HUES64 (cell line): Measurements from ENCODE around the gene GNB5.

Experiments used
- H3K27ac ChIP-seq: 2 replicates; pipeline ENCODE4 v1.7.0; 2013; ENCODE audit warnings: low read depth, low read length, inconsistent platforms
- H3K27me3 ChIP-seq: 2 replicates; pipeline ENCODE4 v1.6.1; 2013; ENCODE audit warnings: mild to moderate bottlenecking, low read length; ENCODE audit not compliant: insufficient read depth
- H3K36me3 ChIP-seq: 2 replicates; pipeline ENCODE4 v1.6.1; 2013; ENCODE audit warnings: mild to moderate bottlenecking, low read length; ENCODE audit not compliant: insufficient read depth
- H3K4me1 ChIP-seq: 2 replicates; pipeline ENCODE4 v1.6.1; 2013; ENCODE audit warnings: mild to moderate bottlenecking, low read length, moderate library complexity; ENCODE audit not compliant: insufficient read depth
- H3K4me3 ChIP-seq: 2 replicates; pipeline ENCODE4 v1.5.1; 2013; ENCODE audit warnings: mild to moderate bottlenecking, low read length, moderate library complexity
- H3K9ac ChIP-seq: 2 replicates; pipeline ENCODE4 v1.6.1; 2013; ENCODE audit warnings: mild to moderate bottlenecking, low read depth, low read length
- H3K9me3 ChIP-seq: 2 replicates; pipeline ENCODE4 v1.6.1; 2013; ENCODE audit warnings: low read depth, low read length; ENCODE audit not compliant: insufficient read depth
- WGBS: fragments of 150-250, 120-280 bp; methylation state at CpG from one replicate; pipeline ENCODE4 v1.1.7; 2013; ENCODE audit warnings: missing lambda C conversion rate; 5-methylcytosine and 5-hydroxymethylcytosine counted together

GNB5 gene

GRCh38 chr15:52120488-52120887, 70.7 kb downstream of the GNB5 start:
- no peaks in the 10 kb centered on the region for H3K9me3 ChIP-seq
- no peaks in the 10 kb centered on the region for H3K27me3 ChIP-seq
- WGBS: 95% methylated on average over 2 of the region's 2 CpGs
- no peaks in the 10 kb centered on the region for H3K36me3 ChIP-seq
- no peak overlapping the region for H3K9ac ChIP-seq
- H3K27ac ChIP-seq: no peak overlapping the region
- H3K4me3 ChIP-seq: no peak overlapping the region
- no peaks in the 10 kb centered on the region for H3K4me1 ChIP-seq

- 55% methylated on average over 3 of the region's 3 CpGs for WGBS
- Histone ChIP-seq H3K9ac (no peak overlapping the region), H3K4me1 (no peaks in the 10 kb centered on the region), H3K27ac (no peak overlapping the region), H3K27me3 (peaks cover 3% of the 10 kb centered on the region; the same call in 1 of the 2 replicates), H3K4me3 (no peak overlapping the region), H3K36me3 (no peaks in the 10 kb centered on the region), H3K9me3 (no peaks in the 10 kb centered on the region)
Observed at GRCh38 chr15:52118969-52119749, 72.0 kb downstream of the GNB5 start.

GRCh38 chr15:52117549-52117948, 73.6 kb downstream of the GNB5 start:
- Histone ChIP-seq H3K4me3 (no peak overlapping the region), H3K27me3 (peaks cover 19% of the 10 kb centered on the region), H3K9ac (no peak overlapping the region), H3K27ac (no peak overlapping the region), H3K36me3 (no peaks in the 10 kb centered on the region), H3K4me1 (no peaks in the 10 kb centered on the region), H3K9me3 (no peaks in the 10 kb centered on the region)
- WGBS: 91% methylated on average over 9 of the region's 9 CpGs

GRCh38 chr15:52115598-52116427, 75.4 kb downstream of the GNB5 start:
- Histone ChIP-seq H3K9me3 (no peaks in the 10 kb centered on the region), H3K27me3 (peaks cover 36% of the 10 kb centered on the region), H3K36me3 (no peaks in the 10 kb centered on the region), H3K9ac (no peak overlapping the region), H3K4me1 (peaks cover 3% of the 10 kb centered on the region; the same call in 1 of the 2 replicates), H3K27ac (no peak overlapping the region), H3K4me3 (no peak overlapping the region)
- WGBS: 93% methylated on average over 6 of the region's 9 CpGs

GRCh38 chr15:52114261-52115055, 76.7 kb downstream of the GNB5 start:
- 88% methylated on average over 4 of the region's 5 CpGs for WGBS
- H3K27me3 ChIP-seq: peaks cover 42% of the 10 kb centered on the region
- no peak overlapping the region for H3K27ac ChIP-seq
- H3K4me1 ChIP-seq: peaks cover 3% of the 10 kb centered on the region; the same call in 1 of the 2 replicates
- no peak overlapping the region for H3K4me3 ChIP-seq
- no peak overlapping the region for H3K9ac ChIP-seq
- no peaks in the 10 kb centered on the region for H3K9me3 ChIP-seq
- H3K36me3 ChIP-seq: no peaks in the 10 kb centered on the region

- no peaks in the 10 kb centered on the region for H3K9me3 ChIP-seq
- H3K27me3 ChIP-seq: peaks cover 42% of the 10 kb centered on the region
- no peaks in the 10 kb centered on the region for H3K36me3 ChIP-seq
- peaks cover 3% of the 10 kb centered on the region; the same call in 1 of the 2 replicates for H3K4me1 ChIP-seq
- H3K9ac ChIP-seq: no peak overlapping the region
- H3K27ac ChIP-seq: no peak overlapping the region
- H3K4me3 ChIP-seq: no peak overlapping the region
Observed at GRCh38 chr15:52113708-52114107, 77.5 kb downstream of the GNB5 start.

GRCh38 chr15:52113235-52113634, 78.0 kb downstream of the GNB5 start:
- Histone ChIP-seq H3K27ac (no peak overlapping the region), H3K36me3 (no peaks in the 10 kb centered on the region), H3K27me3 (peaks cover 42% of the 10 kb centered on the region), H3K4me1 (peaks cover 3% of the 10 kb centered on the region; the same call in 1 of the 2 replicates), H3K9ac (no peak overlapping the region), H3K4me3 (no peak overlapping the region), H3K9me3 (no peaks in the 10 kb centered on the region)
- 97% methylated on average over 3 of the region's 3 CpGs for WGBS

- Histone ChIP-seq H3K9ac (peak overlapping the region; percentile 76), H3K27me3 (peaks cover 42% of the 10 kb centered on the region), H3K4me3 (peak overlapping the region; percentile 49), H3K4me1 (peaks cover 3% of the 10 kb centered on the region; the same call in 1 of the 2 replicates), H3K9me3 (no peaks in the 10 kb centered on the region), H3K36me3 (no peaks in the 10 kb centered on the region), H3K27ac (no peak overlapping the region)
- 6% methylated on average over 61 of the region's 61 CpGs for WGBS
Observed at GRCh38 chr15:52112203-52112750, 78.9 kb downstream of the GNB5 start.

GRCh38 chr15:52111517-52112202, 79.5 kb downstream of the GNB5 start:
- peaks cover 42% of the 10 kb centered on the region for H3K27me3 ChIP-seq
- peak overlapping the region; percentile 76 for H3K9ac ChIP-seq
- peak overlapping the region; percentile 49 for H3K4me3 ChIP-seq
- no peak overlapping the region for H3K27ac ChIP-seq
- no peaks in the 10 kb centered on the region for H3K9me3 ChIP-seq
- no peaks in the 10 kb centered on the region for H3K36me3 ChIP-seq
- peaks cover 3% of the 10 kb centered on the region; the same call in 1 of the 2 replicates for H3K4me1 ChIP-seq
- 53% methylated on average over 31 of the region's 32 CpGs for WGBS
